NB4 (cell line): ENCODE measurements around the gene ATP5F1B.

ENCODE experiments used
- CTCF ChIP-seq: IDR thresholded peaks from one replicate; pipeline ENCODE4 v1.5.1; 2012; ENCODE audit warnings: low read depth, low read length
- POLR2A ChIP-seq: IDR thresholded peaks from 2 replicates; pipeline ENCODE4 v1.6.1; 2011; ENCODE audit warnings: mild to moderate bottlenecking; ENCODE audit not compliant: insufficient read length; ENCODE audit errors: extremely low read depth

GRCh38 chr12:56631790-56632700, 13.7 kb downstream of the ATP5F1B start:
- TF ChIP-seq CTCF, result no peak
- no peak for TF ChIP-seq POLR2A
